Upper lobe of right lung (tissue), 1 donor: ENCODE data around the gene GDPD5. TPM values are rescaled to one million over a fixed set of nuclear protein-coding genes. Genes with fewer than 3 reads are reported as not detected.
A peak's percentile ranks its signal among the peaks of the same experiment; 100 is the strongest.

Experiments used
- ATAC-seq: fragments of 200-7000 bp; cut with Tn5 transposase; one replicate; pipeline ENCODE4 v1.9.1; 2020; ENCODE audit warnings: mild to moderate bottlenecking, moderate library complexity
- DNase-seq: peaks from one replicate; pipeline ENCODE4 v3.0.0-alpha.2; 2020
- H3K27ac ChIP-seq: fragments of 200-600 bp; one replicate; pipeline ENCODE4 v1.8.0; 2022
- H3K27me3 ChIP-seq: fragments of 200-600 bp; one replicate; pipeline ENCODE4 v1.8.0; 2022; ENCODE audit warnings: mild to moderate bottlenecking
- H3K36me3 ChIP-seq: fragments of 200-600 bp; one replicate; pipeline ENCODE4 v1.8.0; 2022
- H3K4me1 ChIP-seq: fragments of 200-600 bp; one replicate; pipeline ENCODE4 v1.8.0; 2022
- H3K4me3 ChIP-seq: fragments of 200-600 bp; one replicate; pipeline ENCODE4 v1.8.0; 2022; ENCODE audit warnings: mild to moderate bottlenecking
- H3K9me3 ChIP-seq: fragments of 200-600 bp; one replicate; pipeline ENCODE4 v1.8.0; 2022
- CTCF ChIP-seq: fragments of 200-600 bp; IDR thresholded peaks from one replicate; pipeline ENCODE4 v1.8.0; 2022; ENCODE audit warnings: antibody characterized with exemption
- intact Hi-C: fragments of 100-400 bp; cut with DNase I; formaldehyde crosslinking; loops from one replicate; pipeline ENCODE4 v1.11.0; 2022
- total RNA-seq: library from RNA; stranded (reverse); fragmentation: NEBNext Ultra II Directional; extraction: Animal tissue kit (Norgen Biotek cat#: 25700); gene quantifications from one replicate; pipeline ENCODE4 v1.2.1, GENCODE V29; 2021
- donor health status: DM: no; HTN: yes; CAD: no; lungs with severe emphysema.

GDPD5 gene
- total RNA-seq, 1 donor from 2014 or later = 19.3 TPM

DNA sequence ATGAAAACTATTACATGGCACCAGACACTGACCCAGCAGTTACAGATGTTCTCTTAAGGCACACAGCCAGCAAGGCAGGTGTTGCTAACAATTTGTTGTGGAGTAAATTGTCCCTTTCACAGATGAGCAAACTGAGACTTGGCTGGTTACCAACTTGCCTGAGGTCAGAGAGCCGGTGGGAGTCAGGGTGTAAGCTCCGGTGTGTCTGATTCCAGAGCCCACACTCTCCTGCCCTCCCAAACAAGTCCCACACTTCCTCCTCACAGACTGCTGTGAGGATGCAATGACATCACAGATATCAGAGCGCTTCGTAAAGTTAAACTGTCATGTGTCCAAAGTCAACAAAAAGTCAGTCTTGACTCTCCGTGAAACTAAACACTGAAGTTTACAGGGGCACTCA is 12.5 kb downstream of the GDPD5 start:
- DNase-seq = no peak
- no peaks in the 10 kb centered on the region for H3K9me3 ChIP-seq
- H3K27ac ChIP-seq = no peak overlapping the region
- peaks cover 4% of the 10 kb centered on the region for H3K4me1 ChIP-seq
- no peak for TF ChIP-seq CTCF
- no peaks in the 10 kb centered on the region for H3K36me3 ChIP-seq
- no peak overlapping the region for H3K4me3 ChIP-seq
- ATAC-seq = no peak
- intact Hi-C loops = no loop called here
- H3K27me3 ChIP-seq = no peaks in the 10 kb centered on the region

- no peak for ATAC-seq
Measured at GRCh38 chr11:75510723-75511019, 15.1 kb downstream of the GDPD5 start.

GRCh38 chr11:75510004-75510722 is 15.6 kb downstream of the GDPD5 start:
- Histone ChIP-seq H3K27me3 (no peaks in the 10 kb centered on the region), H3K36me3 (no peaks in the 10 kb centered on the region), H3K4me1 (peaks cover 4% of the 10 kb centered on the region), H3K4me3 (no peak overlapping the region), H3K9me3 (no peaks in the 10 kb centered on the region), H3K27ac (no peak overlapping the region)
- intact Hi-C loops = no loop called here
- no peak for DNase-seq
- peak; percentile 70 for ATAC-seq
- TF ChIP-seq CTCF = no peak

More at GRCh38 chr11:75510723-75511019, 15.1 kb downstream of the GDPD5 start:
- no peak overlapping the region for H3K27ac ChIP-seq
- intact Hi-C loops = no loop called here
- H3K9me3 ChIP-seq = no peaks in the 10 kb centered on the region
- H3K27me3 ChIP-seq = no peaks in the 10 kb centered on the region
- TF ChIP-seq CTCF = no peak
- H3K4me1 ChIP-seq = peaks cover 4% of the 10 kb centered on the region
- no peak overlapping the region for H3K4me3 ChIP-seq
- no peaks in the 10 kb centered on the region for H3K36me3 ChIP-seq
- no peak for DNase-seq

- peaks cover 4% of the 10 kb centered on the region for H3K4me1 ChIP-seq
- DNase-seq = no peak
- H3K27me3 ChIP-seq = no peaks in the 10 kb centered on the region
- no peaks in the 10 kb centered on the region for H3K9me3 ChIP-seq
- no peak for TF ChIP-seq CTCF
- no peak for ATAC-seq
- no peak overlapping the region for H3K27ac ChIP-seq
- intact Hi-C loops = no loop called here
- no peaks in the 10 kb centered on the region for H3K36me3 ChIP-seq
- no peak overlapping the region for H3K4me3 ChIP-seq
Measured at GRCh38 chr11:75509020-75509720, 16.6 kb downstream of the GDPD5 start.

DNA sequence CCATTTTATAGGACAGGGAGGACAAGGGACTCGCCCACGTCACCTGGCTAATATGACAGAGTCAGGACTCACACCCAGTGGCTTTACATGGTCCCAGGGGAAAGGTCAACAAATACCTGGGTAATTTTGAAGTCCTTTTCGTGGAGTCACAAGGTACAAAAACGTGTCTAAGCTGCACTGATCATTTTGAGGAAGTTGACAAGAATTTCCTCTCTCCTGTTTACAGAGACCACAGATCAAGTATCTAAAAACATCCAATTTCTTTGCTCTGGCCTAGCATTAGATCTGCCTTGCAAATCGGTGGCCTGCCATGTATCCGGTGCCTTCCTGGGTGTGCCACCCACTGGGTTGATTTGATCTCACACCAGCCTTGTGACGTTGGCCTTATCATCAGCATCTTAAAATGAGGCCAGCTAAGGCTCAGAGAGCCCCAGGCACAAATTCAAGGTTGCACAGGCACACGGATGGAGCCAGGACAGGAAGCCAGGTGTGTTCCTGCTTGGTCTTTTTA is 17.6 kb downstream of the GDPD5 start:
- no peak for DNase-seq
- Histone ChIP-seq H3K9me3 (no peaks in the 10 kb centered on the region), H3K4me3 (no peak overlapping the region), H3K27ac (no peak overlapping the region), H3K4me1 (peaks cover 4% of the 10 kb centered on the region), H3K27me3 (no peaks in the 10 kb centered on the region), H3K36me3 (no peaks in the 10 kb centered on the region)
- intact Hi-C loops = no loop called here
- no peak for TF ChIP-seq CTCF
- no peak for ATAC-seq
